Esophagus muscularis mucosa (tissue), 3 donors: ENCODE data around the gene SYPL2.

ENCODE experiments used
- POLR2AphosphoS5 ChIP-seq, 2 donors: sonication (generic); formaldehyde crosslinking; IDR thresholded peaks; one replicate each; pipeline ENCODE4 v1.6.1; 2017; ENCODE audit warnings: antibody characterized with exemption in 2 of 2
- TF ChIP-seq, protein P1 (sequence below), 3 experiments: fragments of 200-600 bp in 2 of 3; fragments of 450-650 bp in 1 of 3; sonication (generic) in 2 of 3; IDR thresholded peaks; one replicate each; pipeline ENCODE4 v1.5.1; 2017 to 2019; ENCODE audit warnings: antibody characterized with exemption in 3 of 3, mild to moderate bottlenecking in 2 of 3, moderate library complexity in 1 of 3

DNA sequence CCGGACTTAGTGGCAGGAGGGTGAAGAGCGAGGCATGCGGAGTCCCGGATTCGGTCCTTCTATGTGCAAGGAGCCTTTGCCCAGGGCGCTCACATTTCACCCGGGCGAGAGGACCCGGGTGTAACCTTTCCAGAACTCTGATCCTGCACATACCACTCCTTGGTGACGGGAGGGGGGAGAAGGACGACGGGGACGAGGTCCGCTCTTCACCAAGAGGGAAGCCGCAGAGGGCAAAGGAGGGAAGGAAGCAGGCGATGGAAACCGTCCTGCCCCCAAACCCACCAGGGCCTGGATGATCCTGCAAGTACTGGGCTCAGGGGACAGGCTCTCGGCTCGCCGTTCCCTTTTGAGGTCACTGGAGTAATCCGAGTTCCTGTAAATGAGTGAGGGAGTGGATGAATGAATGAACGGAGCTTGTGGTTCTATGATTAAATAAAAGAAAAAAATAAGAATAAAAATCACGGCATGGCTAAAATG lies 993 bp downstream of the SYPL2 start:
- TF ChIP-seq POLR2AphosphoS5 (IDR thresholded peaks at IDR 0.05) = no peak
- TF ChIP-seq, protein P1, sequence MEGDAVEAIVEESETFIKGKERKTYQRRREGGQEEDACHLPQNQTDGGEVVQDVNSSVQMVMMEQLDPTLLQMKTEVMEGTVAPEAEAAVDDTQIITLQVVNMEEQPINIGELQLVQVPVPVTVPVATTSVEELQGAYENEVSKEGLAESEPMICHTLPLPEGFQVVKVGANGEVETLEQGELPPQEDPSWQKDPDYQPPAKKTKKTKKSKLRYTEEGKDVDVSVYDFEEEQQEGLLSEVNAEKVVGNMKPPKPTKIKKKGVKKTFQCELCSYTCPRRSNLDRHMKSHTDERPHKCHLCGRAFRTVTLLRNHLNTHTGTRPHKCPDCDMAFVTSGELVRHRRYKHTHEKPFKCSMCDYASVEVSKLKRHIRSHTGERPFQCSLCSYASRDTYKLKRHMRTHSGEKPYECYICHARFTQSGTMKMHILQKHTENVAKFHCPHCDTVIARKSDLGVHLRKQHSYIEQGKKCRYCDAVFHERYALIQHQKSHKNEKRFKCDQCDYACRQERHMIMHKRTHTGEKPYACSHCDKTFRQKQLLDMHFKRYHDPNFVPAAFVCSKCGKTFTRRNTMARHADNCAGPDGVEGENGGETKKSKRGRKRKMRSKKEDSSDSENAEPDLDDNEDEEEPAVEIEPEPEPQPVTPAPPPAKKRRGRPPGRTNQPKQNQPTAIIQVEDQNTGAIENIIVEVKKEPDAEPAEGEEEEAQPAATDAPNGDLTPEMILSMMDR (IDR thresholded peaks at IDR 0.05) = no peak
